B cell (primary cell): ENCODE measurements around the gene NPAS3.

Source experiments
- EZH2 ChIP-seq: IDR thresholded peaks from 2 replicates; pipeline ENCODE4 v1.6.1; 2012; ENCODE audit warnings: borderline replicate concordance, low read depth, mild to moderate bottlenecking, moderate library complexity, low read length; ENCODE audit not compliant: insufficient read depth, poor library complexity, severe bottlenecking
- TF ChIP-seq, protein P1 (sequence below): fragments of 200-600 bp; IDR thresholded peaks from one replicate; pipeline ENCODE4 v1.8.0; 2022; ENCODE audit warnings: antibody characterized with exemption, mild to moderate bottlenecking

DNA sequence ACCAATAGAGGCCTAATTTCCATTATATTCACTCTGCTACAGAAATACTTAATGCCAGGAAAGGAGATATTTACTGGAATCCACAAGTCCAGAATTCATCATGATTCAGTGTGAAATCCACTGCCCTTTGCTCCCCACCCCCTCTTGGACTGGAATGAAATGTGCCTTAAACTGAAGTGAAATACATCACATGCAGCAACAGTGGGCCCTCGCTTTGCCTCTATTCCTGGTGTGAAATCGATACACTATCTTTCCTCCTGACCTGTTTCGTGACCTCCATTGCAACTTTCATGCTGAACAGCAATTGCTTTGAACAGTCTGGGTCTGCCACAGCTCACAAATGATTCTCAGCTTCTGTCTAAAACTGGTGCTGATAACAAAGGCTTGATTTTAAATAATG is 100.6 kb downstream of the NPAS3 start:
- TF ChIP-seq, protein P1, sequence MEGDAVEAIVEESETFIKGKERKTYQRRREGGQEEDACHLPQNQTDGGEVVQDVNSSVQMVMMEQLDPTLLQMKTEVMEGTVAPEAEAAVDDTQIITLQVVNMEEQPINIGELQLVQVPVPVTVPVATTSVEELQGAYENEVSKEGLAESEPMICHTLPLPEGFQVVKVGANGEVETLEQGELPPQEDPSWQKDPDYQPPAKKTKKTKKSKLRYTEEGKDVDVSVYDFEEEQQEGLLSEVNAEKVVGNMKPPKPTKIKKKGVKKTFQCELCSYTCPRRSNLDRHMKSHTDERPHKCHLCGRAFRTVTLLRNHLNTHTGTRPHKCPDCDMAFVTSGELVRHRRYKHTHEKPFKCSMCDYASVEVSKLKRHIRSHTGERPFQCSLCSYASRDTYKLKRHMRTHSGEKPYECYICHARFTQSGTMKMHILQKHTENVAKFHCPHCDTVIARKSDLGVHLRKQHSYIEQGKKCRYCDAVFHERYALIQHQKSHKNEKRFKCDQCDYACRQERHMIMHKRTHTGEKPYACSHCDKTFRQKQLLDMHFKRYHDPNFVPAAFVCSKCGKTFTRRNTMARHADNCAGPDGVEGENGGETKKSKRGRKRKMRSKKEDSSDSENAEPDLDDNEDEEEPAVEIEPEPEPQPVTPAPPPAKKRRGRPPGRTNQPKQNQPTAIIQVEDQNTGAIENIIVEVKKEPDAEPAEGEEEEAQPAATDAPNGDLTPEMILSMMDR, result no peak
- TF ChIP-seq EZH2, result no peak
